Gastroesophageal sphincter (tissue), 4 donors: ENCODE data around the gene RNF38. TPM values are rescaled to one million over a fixed set of nuclear protein-coding genes. Genes with fewer than 3 reads are reported as not detected.

Source experiments
- ATAC-seq: fragments of 150-250 bp; one replicate; pipeline ENCODE4 v1.9.1; 2016; ENCODE audit warnings: mild to moderate bottlenecking, moderate library complexity
- H3K27ac ChIP-seq, 4 donors: fragments of 200-600 bp; sonication (generic) in 3 of 4; 1 replicate in 3 of 4; 2 replicates in 1 of 4; pipeline ENCODE4 v1.5.1; 2016 to 2019
- H3K27me3 ChIP-seq: fragments of 200-600 bp; sonication (generic); one replicate; pipeline ENCODE4 v1.5.1; 2019
- H3K36me3 ChIP-seq, 2 donors: fragments of 200-600 bp; sonication (generic); one replicate each; pipeline ENCODE4 v1.5.1; 2019; ENCODE audit warnings: control low read depth in 1 of 2
- H3K4me1 ChIP-seq, 3 donors: fragments of 200-600 bp; sonication (generic); 1 replicate in 2 of 3; 2 replicates in 1 of 3; pipeline ENCODE4 v1.5.1; 2016 to 2019; ENCODE audit warnings: control low read depth in 2 of 3
- H3K4me3 ChIP-seq, 2 donors: fragments of 200-600 bp; sonication (generic); one replicate each; pipeline ENCODE4 v1.5.1; 2019; ENCODE audit warnings: mild to moderate bottlenecking in 1 of 2, moderate library complexity in 1 of 2
- H3K9me3 ChIP-seq, 3 donors: fragments of 200-600 bp; sonication (generic); one replicate each; pipeline ENCODE4 v1.5.1; 2017 to 2019; ENCODE audit warnings: control low read depth in 2 of 3
- EP300 ChIP-seq: sonication (generic); formaldehyde crosslinking; IDR thresholded peaks from one replicate; pipeline ENCODE4 v1.6.1; 2017; ENCODE audit warnings: antibody characterized with exemption, mild to moderate bottlenecking
- POLR2A ChIP-seq, 2 donors: fragments of 450-650 bp; IDR thresholded peaks; one replicate each; pipeline ENCODE4 v1.6.1; 2017; ENCODE audit warnings: antibody characterized with exemption in 2 of 2, mild to moderate bottlenecking in 2 of 2, moderate library complexity in 1 of 2
- POLR2AphosphoS5 ChIP-seq: sonication (generic); formaldehyde crosslinking; IDR thresholded peaks from one replicate; pipeline ENCODE4 v1.6.1; 2017; ENCODE audit warnings: antibody characterized with exemption
- WGBS, 2 donors: methylation state at CpG; one replicate each; pipeline ENCODE4 v1.1.5; 2018; ENCODE audit warnings: low coverage in 1 of 2; 5-methylcytosine and 5-hydroxymethylcytosine counted together
- total RNA-seq, 4 donors: library from RNA; depleted of rRNA; stranded (reverse); fragments of >200 nt; gene quantifications; one replicate each; pipeline ENCODE4 v1.1.0, GENCODE V29; 2016
- TF ChIP-seq, protein P1 (sequence below), 4 experiments: fragments of 200-600 bp in 2 of 4; fragments of 450-650 bp in 2 of 4; sonication (generic) in 1 of 4; IDR thresholded peaks; one replicate each; pipeline ENCODE4 v1.5.1; 2017 to 2019; ENCODE audit warnings: antibody characterized with exemption in 4 of 4, mild to moderate bottlenecking in 2 of 4, moderate library complexity in 2 of 4

RNF38 gene
- total RNA-seq, 4 donors from 2014 or later: 38.9 to 57.4 (median 54.6) TPM

DNA sequence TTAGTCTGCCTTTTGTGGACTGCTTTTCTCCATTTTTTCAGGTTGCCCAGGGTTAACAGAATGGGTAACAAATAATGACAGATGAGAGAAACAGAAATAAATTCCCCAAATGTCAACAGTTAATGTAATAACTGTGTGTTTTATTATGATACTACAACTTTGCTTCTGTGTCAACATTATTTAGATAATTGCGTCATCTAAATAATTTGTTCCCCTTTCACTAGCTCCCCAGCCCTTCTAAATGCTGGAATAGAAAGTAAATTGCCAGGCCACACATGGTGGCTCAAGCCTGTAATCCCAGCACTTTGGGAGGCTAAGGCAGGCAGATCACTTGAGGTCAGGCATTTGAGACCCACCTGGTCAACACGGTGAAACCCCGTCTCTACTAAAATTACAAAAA is 53.5 kb downstream of the RNF38 start:
- H3K36me3 ChIP-seq: peaks cover 0 to 97% of the 10 kb centered on the region in 2 donors
- no peak overlapping the region for H3K27ac ChIP-seq
- H3K27me3 ChIP-seq: no peaks in the 10 kb centered on the region
- ATAC-seq: no peak
- no peak for TF ChIP-seq POLR2A (IDR thresholded peaks at IDR 0.05)
- TF ChIP-seq, protein P1, sequence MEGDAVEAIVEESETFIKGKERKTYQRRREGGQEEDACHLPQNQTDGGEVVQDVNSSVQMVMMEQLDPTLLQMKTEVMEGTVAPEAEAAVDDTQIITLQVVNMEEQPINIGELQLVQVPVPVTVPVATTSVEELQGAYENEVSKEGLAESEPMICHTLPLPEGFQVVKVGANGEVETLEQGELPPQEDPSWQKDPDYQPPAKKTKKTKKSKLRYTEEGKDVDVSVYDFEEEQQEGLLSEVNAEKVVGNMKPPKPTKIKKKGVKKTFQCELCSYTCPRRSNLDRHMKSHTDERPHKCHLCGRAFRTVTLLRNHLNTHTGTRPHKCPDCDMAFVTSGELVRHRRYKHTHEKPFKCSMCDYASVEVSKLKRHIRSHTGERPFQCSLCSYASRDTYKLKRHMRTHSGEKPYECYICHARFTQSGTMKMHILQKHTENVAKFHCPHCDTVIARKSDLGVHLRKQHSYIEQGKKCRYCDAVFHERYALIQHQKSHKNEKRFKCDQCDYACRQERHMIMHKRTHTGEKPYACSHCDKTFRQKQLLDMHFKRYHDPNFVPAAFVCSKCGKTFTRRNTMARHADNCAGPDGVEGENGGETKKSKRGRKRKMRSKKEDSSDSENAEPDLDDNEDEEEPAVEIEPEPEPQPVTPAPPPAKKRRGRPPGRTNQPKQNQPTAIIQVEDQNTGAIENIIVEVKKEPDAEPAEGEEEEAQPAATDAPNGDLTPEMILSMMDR (IDR thresholded peaks at IDR 0.05): no peak
- no peak for TF ChIP-seq POLR2AphosphoS5
- TF ChIP-seq EP300: no peak
- H3K4me3 ChIP-seq: no peak overlapping the region
- no peaks in the 10 kb centered on the region for H3K9me3 ChIP-seq
- H3K4me1 ChIP-seq: no peaks in the 10 kb centered on the region
- WGBS, 2 donors: 89 to 100% methylated on average over 1 of the region's 3 CpGs

DNA sequence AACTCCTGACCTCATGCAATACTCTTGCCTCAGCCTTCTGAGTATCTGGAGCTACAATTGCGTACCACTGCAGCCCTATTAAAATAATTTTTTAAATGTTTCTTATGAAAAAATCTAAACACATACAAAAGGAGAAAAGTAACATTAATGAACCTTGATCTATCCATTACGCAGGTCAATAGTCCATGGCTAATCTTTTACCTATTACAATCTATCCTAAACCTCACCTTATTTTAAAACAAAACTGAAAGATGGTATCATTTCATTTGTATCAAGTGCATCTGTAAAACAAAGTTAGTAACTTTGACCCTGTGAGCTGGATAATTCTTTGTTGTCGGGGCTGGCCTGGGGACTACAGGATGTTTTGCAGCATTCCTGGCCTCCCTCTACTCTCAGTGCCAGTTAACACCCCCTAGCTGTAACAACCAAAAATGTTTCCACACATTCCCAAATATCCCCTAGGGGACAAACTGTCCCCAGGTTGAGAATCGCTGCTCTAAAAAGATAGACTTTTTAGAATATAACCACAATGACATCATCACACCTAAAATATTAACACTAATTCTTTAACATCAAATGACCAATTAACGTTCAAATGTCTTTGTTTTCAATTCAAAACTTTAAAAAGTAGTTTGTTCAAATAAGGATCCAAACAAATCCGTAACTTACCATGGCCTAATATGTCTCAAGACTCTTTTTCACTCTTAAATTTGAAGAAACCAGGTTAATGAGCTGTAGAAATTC is 54.8 kb downstream of the RNF38 start:
- ATAC-seq: no peak
- Histone ChIP-seq H3K4me3 (no peak overlapping the region), H3K9me3 (no peaks in the 10 kb centered on the region), H3K4me1 (no peaks in the 10 kb centered on the region), H3K27me3 (no peaks in the 10 kb centered on the region), H3K36me3 (peaks cover 0 to 97% of the 10 kb centered on the region in 2 donors), H3K27ac (no peak overlapping the region)
- TF ChIP-seq POLR2A (IDR thresholded peaks at IDR 0.05) (no peak), EP300 (no peak), POLR2AphosphoS5 (no peak)
- TF ChIP-seq, protein P1 (IDR thresholded peaks at IDR 0.05): no peak
- WGBS, 2 donors: 78 to 90% methylated on average over 6 of the region's 6 CpGs

DNA sequence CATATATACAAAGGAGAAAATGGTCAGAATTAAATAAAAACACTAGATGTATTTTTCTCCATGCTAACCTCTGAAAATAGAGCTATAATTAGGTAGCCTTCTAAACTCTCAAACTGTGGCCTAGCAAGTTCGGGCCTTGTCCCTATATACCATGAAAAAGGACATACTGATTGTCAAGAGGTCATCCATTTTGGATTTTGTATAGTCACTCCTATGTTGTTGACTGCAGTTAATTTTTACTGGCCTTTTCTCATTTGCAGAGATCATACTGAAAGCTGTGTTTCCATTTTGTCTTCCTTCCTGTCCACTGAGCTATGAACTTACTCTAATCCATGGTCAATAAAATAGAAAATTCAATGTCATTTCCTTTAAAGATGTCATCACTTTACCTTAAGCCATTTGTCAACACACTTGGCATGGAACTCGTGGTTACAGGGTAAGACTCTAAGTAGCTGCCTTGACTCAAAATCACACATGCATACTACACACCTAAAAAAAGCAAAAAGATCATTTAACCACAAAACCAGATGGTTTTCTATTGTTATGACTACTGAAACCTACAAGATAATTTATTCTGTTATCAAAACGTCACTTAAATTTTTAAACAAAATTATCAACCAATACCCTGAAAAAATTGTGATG is 58.0 kb downstream of the RNF38 start:
- H3K4me3 ChIP-seq: no peak overlapping the region
- no peak for ATAC-seq
- H3K27me3 ChIP-seq: no peaks in the 10 kb centered on the region
- peaks cover 0 to 8% (median 0%) of the 10 kb centered on the region in 3 donors for H3K4me1 ChIP-seq
- no peaks in the 10 kb centered on the region for H3K9me3 ChIP-seq
- TF ChIP-seq, protein P1 (IDR thresholded peaks at IDR 0.05): no peak
- TF ChIP-seq EP300: no peak
- TF ChIP-seq POLR2AphosphoS5: no peak
- TF ChIP-seq POLR2A (IDR thresholded peaks at IDR 0.05): no peak
- H3K36me3 ChIP-seq: peaks cover 0 to 97% of the 10 kb centered on the region in 2 donors
- no peak overlapping the region for H3K27ac ChIP-seq
- WGBS, 2 donors: 78 to 86% methylated on average over 3 of the region's 3 CpGs

DNA sequence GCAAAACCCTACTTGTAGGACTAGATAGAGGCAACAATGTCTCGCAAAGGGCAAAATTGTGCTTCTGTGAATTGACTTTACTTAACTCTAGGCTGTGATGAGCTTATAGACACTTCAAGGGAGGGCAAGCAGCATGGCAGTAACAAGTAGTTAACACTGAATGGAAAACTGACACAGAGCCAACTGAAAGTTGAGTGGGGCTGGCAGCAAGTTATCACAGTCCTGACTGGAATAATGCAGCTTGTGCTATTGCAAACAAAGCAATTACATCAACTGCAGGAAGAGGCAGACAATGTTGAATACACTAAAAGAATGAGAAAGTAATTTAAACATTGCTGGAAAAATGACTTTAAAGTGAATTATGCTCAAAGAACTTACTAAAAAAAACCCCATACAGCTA is 62.2 kb downstream of the RNF38 start:
- Histone ChIP-seq H3K4me1 (peaks cover 0 to 8% (median 0%) of the 10 kb centered on the region in 3 donors), H3K27me3 (no peaks in the 10 kb centered on the region), H3K4me3 (no peak overlapping the region), H3K9me3 (no peaks in the 10 kb centered on the region), H3K36me3 (peaks cover 0 to 94% of the 10 kb centered on the region in 2 donors), H3K27ac (no peak overlapping the region)
- TF ChIP-seq, protein P1 (IDR thresholded peaks at IDR 0.05): no peak
- 64 to 91% methylated on average over 1 of the region's 1 CpG for WGBS, 2 donors
- no peak for ATAC-seq

DNA sequence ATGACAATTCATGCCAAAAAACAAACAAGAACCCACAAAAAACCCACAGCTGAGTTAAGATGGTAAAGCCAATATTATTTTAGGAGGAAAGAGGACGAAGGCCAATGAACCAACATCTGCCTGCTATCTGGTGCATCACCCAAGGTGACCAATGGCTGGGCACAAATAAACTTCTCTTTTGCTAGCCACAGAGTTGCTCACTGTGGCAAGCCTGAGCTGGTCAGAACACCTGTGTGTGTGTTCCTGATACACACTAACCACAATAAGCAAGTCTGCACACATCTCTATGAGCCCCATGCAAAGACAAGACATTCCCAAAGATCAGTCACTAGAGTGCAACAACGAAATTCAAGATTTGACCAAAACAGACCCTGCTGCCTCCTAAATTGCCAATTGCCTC is 63.1 kb downstream of the RNF38 start:
- no peak for ATAC-seq
- Histone ChIP-seq H3K4me3 (no peak overlapping the region), H3K4me1 (peaks cover 0 to 8% (median 0%) of the 10 kb centered on the region in 3 donors), H3K9me3 (no peaks in the 10 kb centered on the region), H3K27ac (no peak overlapping the region), H3K27me3 (no peaks in the 10 kb centered on the region), H3K36me3 (peaks cover 0 to 88% of the 10 kb centered on the region in 2 donors)
- WGBS, 2 donors: 88 to 100% methylated on average over 1 to 2 of the region's 2 CpGs
- TF ChIP-seq, protein P1 (IDR thresholded peaks at IDR 0.05): no peak
- TF ChIP-seq POLR2AphosphoS5: no peak
- no peak for TF ChIP-seq POLR2A (IDR thresholded peaks at IDR 0.05)
- TF ChIP-seq EP300: no peak
